Heart right ventricle (tissue), 16 donors: ENCODE results near the gene RBSN. TPM values are rescaled to one million over a fixed set of nuclear protein-coding genes. Genes with fewer than 3 reads are reported as not detected.
A peak's percentile ranks its signal among the peaks of the same experiment; 100 is the strongest.

ENCODE experiments used
- ATAC-seq, 8 donors: fragments of 200-7000 bp; cut with Tn5 transposase; one replicate each; pipeline ENCODE4 v1.9.1; 2020; ENCODE audit warnings: mild to moderate bottlenecking in 8 of 8, moderate library complexity in 8 of 8, moderate number of reproducible peaks in 1 of 8
- DNase-seq, 2 donors: peaks; one replicate each; pipeline ENCODE4 v3.0.0-alpha.2; 2020
- H3K27ac ChIP-seq, 10 donors: fragments of 200-600 bp; sonication (generic) in 2 of 10; one replicate each; pipeline versions ENCODE4 v1.5.0 to v1.8.0; 2020 to 2022; ENCODE audit warnings: mild to moderate bottlenecking in 3 of 10
- H3K27me3 ChIP-seq, 7 donors: fragments of 200-600 bp; one replicate each; pipeline ENCODE4 v1.8.0; 2021 to 2022; ENCODE audit warnings: mild to moderate bottlenecking in 2 of 7
- H3K36me3 ChIP-seq, 9 donors: fragments of 200-600 bp; sonication (generic) in 1 of 9; one replicate each; pipeline versions ENCODE4 v1.5.0 to v1.8.0; 2020 to 2022; ENCODE audit warnings: mild to moderate bottlenecking in 2 of 9
- H3K4me1 ChIP-seq, 9 donors: fragments of 200-600 bp; sonication (generic) in 1 of 9; one replicate each; pipeline versions ENCODE4 v1.5.0 to v1.8.0; 2020 to 2022; ENCODE audit warnings: mild to moderate bottlenecking in 4 of 9
- H3K4me3 ChIP-seq, 10 donors: fragments of 200-600 bp; sonication (generic) in 2 of 10; one replicate each; pipeline versions ENCODE4 v1.5.0 to v1.8.0; 2020 to 2022; ENCODE audit warnings: mild to moderate bottlenecking in 7 of 10, moderate library complexity in 2 of 10
- H3K9me3 ChIP-seq, 11 donors: fragments of 200-600 bp in 10 of 11; sonication (generic) in 2 of 11; one replicate each; pipeline versions ENCODE4 v1.5.0 to v1.8.0; 2013 to 2022; ENCODE audit warnings: mild to moderate bottlenecking in 2 of 11, control low read depth in 1 of 11, moderate library complexity in 1 of 11
- CTCF ChIP-seq, 9 donors: fragments of 200-600 bp; sonication (generic) in 2 of 9; IDR thresholded peaks; one replicate each; pipeline versions ENCODE4 v1.5.0 to v1.8.0; 2021 to 2022; ENCODE audit warnings: antibody characterized with exemption in 9 of 9, mild to moderate bottlenecking in 5 of 9, moderate library complexity in 1 of 9
- WGBS, 2 donors: extraction: QIAGEN DNeasy Blood & Tissue Kit; methylation state at CpG; one replicate each; pipeline ENCODE4 v1.1.7; 2013; ENCODE audit warnings: inconsistent platforms in 1 of 2; 5-methylcytosine and 5-hydroxymethylcytosine counted together
- intact Hi-C, 10 donors: fragments of 100-400 bp; cut with DNase I; formaldehyde crosslinking; loops; one replicate each; pipeline versions ENCODE4 v1.11.1 to v1.14.2; 2022
- polyA plus RNA-seq, 2 donors: library from polyadenylated mRNA; stranded (reverse); fragments of 200-250 nt; gene quantifications; one replicate each; pipeline ENCODE4 v1.2.3, GENCODE V29; 2013
- total RNA-seq, 10 donors: library from RNA; stranded (reverse); fragmentation: NEBNext Ultra II Directional in 3 of 10; extraction: Animal tissue kit (Norgen Biotek cat#: 25700) in 3 of 10; gene quantifications; one replicate each; pipeline versions ENCODE4 v1.2.1 to v1.2.4, GENCODE V29; 2021 to 2023
- donor health status: Arrhythmogenic right ventricular cardiomyopathy.
- donor health status: ischemic (EF 13 %, LVEDD 7.1; RV severe dilation, severe dysfunction).
- donor health status: healthy with polysubstance abuse.
- donor health status: DM: no; HTN: yes; CAD: no.
- donor health status: DM: no; HTN: no; CAD: no.
- donor health status: ischemic (EF 25% LVEDD 6.9; RV normal size, moderate dysfunction).
- donor health status: ischemic (EF 25% LVEDD 5.7; RV mildly dilated, moderate dysfunction).
- donor health status: healthy.
- donor health status: DM: yes; HTN: yes; CAD: no.
- donor health status: Ischemic cardiomyopathy.
- donor health status: ischemic (EF 35%, LVEDD 5.7; RV mildly dilated, moderate dysfunction).
- donor health status: nonischemic (EF 11% LVEDD 7.7; RV severe dilation, severe dysfunction).
- donor health status: DM: yes; HTN: yes; CAD: no.
- donor health status: PGD.
- donor health status: ischemic (EF 29% LVEDD 5.4; RV normal size, mild dysfunction).
- donor health status: nonischemic (EF 23%, LVEDD 6.1; RV moderate dilation, normal function).

RBSN gene
- total and polyA plus RNA-seq, 12 donors, result 5.5 to 23.8 (median 20.6) TPM

- WGBS, 2 donors, result 61% methylated on average over 6 of the region's 6 CpGs
- intact Hi-C loops, result loop anchor here in 2 of 10 donors (2.0 to 5.0 kb wide), 3 partner anchors 33 to 446 kb away; partner anchors contain the start of genes CCDC174 (in 1 of the 2), MRPS25 (in 1 of the 2) and NR2C2 (in 1 of the 2)
- Histone ChIP-seq H3K27me3 (no peaks in the 10 kb centered on the region), H3K9me3 (no peaks in the 10 kb centered on the region), H3K27ac (peak overlapping the region in 2 of 10 donors; percentile 87 to 93), H3K36me3 (peaks cover 0 to 38% (median 26%) of the 10 kb centered on the region in 9 donors), H3K4me1 (peaks cover 3 to 51% (median 31%) of the 10 kb centered on the region in 9 donors), H3K4me3 (peak overlapping the region; percentile 68 to 97 (median 86))
- no peak for TF ChIP-seq CTCF (IDR thresholded peaks at IDR 0.05)
- ATAC-seq (no peak), DNase-seq (no peak)
Observed at GRCh38 chr3:15097891-15098290, 1.1 kb downstream of the RBSN start.

- H3K36me3 ChIP-seq, result peaks cover 0 to 56% (median 26%) of the 10 kb centered on the region in 9 donors
- TF ChIP-seq CTCF (IDR thresholded peaks at IDR 0.05), result no peak
- no peaks in the 10 kb centered on the region for H3K9me3 ChIP-seq
- peaks cover 3 to 36% (median 18%) of the 10 kb centered on the region in 9 donors for H3K4me1 ChIP-seq
- ATAC-seq (no peak), DNase-seq (no peak)
- H3K27ac ChIP-seq, result peak overlapping the region in 1 of 10 donors; percentile 39
- WGBS, 2 donors, result 74 to 80% methylated on average over 3 of the region's 3 CpGs
- H3K27me3 ChIP-seq, result no peaks in the 10 kb centered on the region
- intact Hi-C loops, result loop anchor here in 2 of 10 donors (5.0 kb wide), 2 partner anchors 149 to 444 kb away; partner anchors contain the start of genes CCDC174 (in 1 of the 2) and NR2C2 (in 1 of the 2)
- no peak overlapping the region for H3K4me3 ChIP-seq
Observed at GRCh38 chr3:15096046-15096445, 2.9 kb downstream of the RBSN start.

- H3K4me3 ChIP-seq, result no peak overlapping the region
- intact Hi-C loops, result no loop called here
- TF ChIP-seq CTCF (IDR thresholded peaks at IDR 0.05), result no peak
- H3K27ac ChIP-seq, result peak overlapping the region in 3 of 10 donors; percentile 3 to 43 (median 23)
- no peaks in the 10 kb centered on the region for H3K9me3 ChIP-seq
- ATAC-seq (no peak), DNase-seq (no peak)
- peaks cover 3 to 30% (median 12%) of the 10 kb centered on the region in 9 donors for H3K4me1 ChIP-seq
- no peaks in the 10 kb centered on the region for H3K27me3 ChIP-seq
- H3K36me3 ChIP-seq, result peaks cover 0 to 73% (median 35%) of the 10 kb centered on the region in 9 donors
- 62 to 74% methylated on average over 5 of the region's 5 CpGs for WGBS, 2 donors
Observed at GRCh38 chr3:15094187-15094875, 4.6 kb downstream of the RBSN start.

GRCh38 chr3:15092686-15093085 is 6.3 kb downstream of the RBSN start:
- H3K4me3 ChIP-seq, result no peak overlapping the region
- ATAC-seq, result no peak
- peaks cover 2 to 23% (median 7%) of the 10 kb centered on the region in 9 donors for H3K4me1 ChIP-seq
- intact Hi-C loops, result loop anchor here in 1 of 10 donors (1.0 kb wide), 1 partner anchor 40 kb away; no protein-coding TSS in a partner anchor
- DNase-seq, result no peak
- WGBS, 2 donors, result 90 to 94% methylated on average over 1 of the region's 1 CpG
- no peak for TF ChIP-seq CTCF (IDR thresholded peaks at IDR 0.05)
- no peaks in the 10 kb centered on the region for H3K27me3 ChIP-seq
- H3K27ac ChIP-seq, result no peak overlapping the region
- peaks cover 0 to 90% (median 40%) of the 10 kb centered on the region in 9 donors for H3K36me3 ChIP-seq
- no peaks in the 10 kb centered on the region for H3K9me3 ChIP-seq
